DOHH2 (cell line): ENCODE data around the gene MYO18B.

ENCODE experiments used
- H3F3A ChIP-seq: fragments of 200-600 bp; sonication (generic), shearing (Covaris generic); 2 replicates; pipeline ENCODE4 v1.6.0; 2016; ENCODE audit warnings: antibody characterized with exemption, mild to moderate bottlenecking; ENCODE audit not compliant: control insufficient read depth, insufficient read depth
- H3K27ac ChIP-seq: fragments of 200-600 bp; sonication (generic); 2 replicates; pipeline ENCODE4 v1.5.1; 2014; ENCODE audit warnings: low read depth, mild to moderate bottlenecking, low read length, moderate library complexity
- H3K27me3 ChIP-seq: fragments of 200-600 bp; sonication (generic); 2 replicates; pipeline ENCODE4 v1.6.1; 2014; ENCODE audit warnings: mild to moderate bottlenecking, low read length, mixed read lengths; ENCODE audit not compliant: control insufficient read depth
- H3K36me3 ChIP-seq: fragments of 200-600 bp; sonication (generic); 2 replicates; pipeline ENCODE4 v1.6.1; 2014; ENCODE audit warnings: mild to moderate bottlenecking, low read length, moderate library complexity, mixed read lengths; ENCODE audit not compliant: control insufficient read depth
- H3K4me1 ChIP-seq: fragments of 200-600 bp; sonication (generic); 2 replicates; pipeline ENCODE4 v1.6.1; 2014; ENCODE audit warnings: mild to moderate bottlenecking, low read length, mixed read lengths; ENCODE audit not compliant: control insufficient read depth
- H3K4me2 ChIP-seq: fragments of 200-600 bp; sonication (generic); 2 replicates; pipeline ENCODE4 v1.6.0; 2014; ENCODE audit warnings: mild to moderate bottlenecking, low read length, moderate library complexity
- H3K4me3 ChIP-seq: fragments of 200-600 bp; sonication (generic); 2 replicates; pipeline ENCODE4 v1.5.1; 2014; ENCODE audit warnings: mild to moderate bottlenecking, low read length, mixed read lengths
- H3K79me2 ChIP-seq: fragments of 200-600 bp; sonication (generic); 2 replicates; pipeline ENCODE4 v1.6.1; 2014; ENCODE audit warnings: mild to moderate bottlenecking, low read length, mixed read lengths; ENCODE audit not compliant: control insufficient read depth
- H3K9me2 ChIP-seq: fragments of 200-600 bp; sonication (generic); replicated peaks from 2 replicates; pipeline ENCODE4 v1.6.1; 2014; ENCODE audit warnings: mild to moderate bottlenecking, low read length, mixed read lengths; ENCODE audit not compliant: control insufficient read depth
- H3K9me3 ChIP-seq: fragments of 200-600 bp; sonication (generic); 2 replicates; pipeline ENCODE4 v1.6.1; 2014; ENCODE audit warnings: antibody characterized with exemption, low read length, mixed read lengths; ENCODE audit not compliant: control insufficient read depth, insufficient read depth
- H4K20me1 ChIP-seq: fragments of 200-600 bp; sonication (generic); 2 replicates; pipeline ENCODE4 v1.6.0; 2014; ENCODE audit warnings: low read depth, mild to moderate bottlenecking, antibody characterized with exemption, low read length, moderate library complexity; ENCODE audit not compliant: control insufficient read depth, insufficient read depth
- CTCF ChIP-seq: fragments of 200-600 bp; sonication (generic); IDR thresholded peaks from one replicate; pipeline ENCODE4 v1.5.1; 2014; ENCODE audit warnings: antibody characterized with exemption, mild to moderate bottlenecking, low read depth, low read length; ENCODE audit not compliant: poor library complexity, severe bottlenecking
- EZH2phosphoT487 ChIP-seq: fragments of 200-600 bp; sonication (generic); IDR thresholded peaks from 2 replicates; pipeline ENCODE4 v1.6.1; 2017; ENCODE audit warnings: borderline replicate concordance, mild to moderate bottlenecking, antibody characterized with exemption, low read length, moderate library complexity, mixed read lengths

MYO18B gene

DNA sequence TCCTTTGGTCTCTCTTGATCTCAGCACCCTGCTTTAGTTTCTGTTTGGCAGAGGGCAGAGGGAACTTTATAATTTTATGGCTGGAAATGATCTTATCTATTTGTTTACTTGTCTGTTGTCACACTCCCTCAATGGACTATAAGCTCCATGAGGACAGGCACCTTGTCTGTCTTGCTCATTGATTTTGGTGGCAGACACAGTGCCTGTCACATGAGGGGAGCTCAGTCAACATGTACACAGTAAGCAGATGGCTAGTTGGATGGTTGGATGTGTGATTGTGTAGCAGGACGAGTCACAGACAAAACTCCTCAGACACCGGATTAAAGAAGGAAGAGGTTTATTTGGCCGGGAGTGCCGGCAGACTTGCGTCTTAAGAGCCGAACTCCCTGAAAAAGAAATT lies 80.4 kb downstream of the MYO18B start:
- TF ChIP-seq CTCF (no peak), EZH2phosphoT487 (no peak)
- Histone ChIP-seq H3F3A (no peaks in the 10 kb centered on the region), H3K4me2 (no peak overlapping the region), H3K36me3 (no peaks in the 10 kb centered on the region), H3K4me1 (no peaks in the 10 kb centered on the region), H3K9me3 (no peaks in the 10 kb centered on the region), H3K79me2 (no peaks in the 10 kb centered on the region), H3K9me2 (no peaks in the 10 kb centered on the region), H3K27ac (no peak overlapping the region), H4K20me1 (no peaks in the 10 kb centered on the region), H3K4me3 (no peak overlapping the region), H3K27me3 (peaks cover 6% of the 10 kb centered on the region)

DNA sequence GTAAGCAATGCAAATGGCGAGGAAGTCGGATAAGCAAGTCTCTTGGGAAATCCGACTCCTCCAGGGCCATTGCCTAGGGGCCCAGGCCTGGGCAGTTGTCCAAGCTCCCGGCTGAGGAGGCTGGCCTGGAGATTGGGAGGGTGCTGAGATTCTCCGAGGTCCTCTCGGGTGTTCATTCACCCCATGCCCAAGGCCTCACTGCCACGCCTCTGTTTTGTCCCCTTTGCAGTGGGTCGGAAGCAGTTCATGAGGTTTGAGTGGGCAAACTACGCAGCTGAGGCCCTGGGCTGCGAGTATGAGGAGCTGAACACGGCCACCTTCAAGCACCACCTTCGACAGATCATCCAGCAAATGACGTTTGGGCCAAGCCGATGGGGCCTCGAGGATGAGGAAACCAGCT lies 81.3 kb downstream of the MYO18B start:
- no peaks in the 10 kb centered on the region; the same call in none of the 2 replicates for H3K27me3 ChIP-seq

GRCh38 chr22:25824828-25825423 lies 82.9 kb downstream of the MYO18B start:
- no peaks in the 10 kb centered on the region for H3F3A ChIP-seq
- H3K27ac ChIP-seq = no peak overlapping the region
- H3K9me2 ChIP-seq = no peaks in the 10 kb centered on the region
- H3K79me2 ChIP-seq = no peaks in the 10 kb centered on the region
- no peaks in the 10 kb centered on the region for H3K36me3 ChIP-seq
- H4K20me1 ChIP-seq = no peaks in the 10 kb centered on the region
- no peaks in the 10 kb centered on the region for H3K27me3 ChIP-seq
- H3K9me3 ChIP-seq = no peaks in the 10 kb centered on the region
- no peaks in the 10 kb centered on the region for H3K4me1 ChIP-seq
- no peak overlapping the region for H3K4me3 ChIP-seq
- H3K4me2 ChIP-seq = no peak overlapping the region
- TF ChIP-seq EZH2phosphoT487 (no peak), CTCF (no peak)

More for the DNA sequence above, 81.3 kb downstream of the MYO18B start:
- Histone ChIP-seq H3K4me1 (no peaks in the 10 kb centered on the region), H3K9me2 (no peaks in the 10 kb centered on the region), H3K9me3 (no peaks in the 10 kb centered on the region), H3K79me2 (no peaks in the 10 kb centered on the region), H3K36me3 (no peaks in the 10 kb centered on the region), H3K4me2 (no peak overlapping the region), H4K20me1 (no peaks in the 10 kb centered on the region), H3F3A (no peaks in the 10 kb centered on the region), H3K4me3 (no peak overlapping the region), H3K27ac (no peak overlapping the region)
- TF ChIP-seq CTCF = no peak
- no peak for TF ChIP-seq EZH2phosphoT487

DNA sequence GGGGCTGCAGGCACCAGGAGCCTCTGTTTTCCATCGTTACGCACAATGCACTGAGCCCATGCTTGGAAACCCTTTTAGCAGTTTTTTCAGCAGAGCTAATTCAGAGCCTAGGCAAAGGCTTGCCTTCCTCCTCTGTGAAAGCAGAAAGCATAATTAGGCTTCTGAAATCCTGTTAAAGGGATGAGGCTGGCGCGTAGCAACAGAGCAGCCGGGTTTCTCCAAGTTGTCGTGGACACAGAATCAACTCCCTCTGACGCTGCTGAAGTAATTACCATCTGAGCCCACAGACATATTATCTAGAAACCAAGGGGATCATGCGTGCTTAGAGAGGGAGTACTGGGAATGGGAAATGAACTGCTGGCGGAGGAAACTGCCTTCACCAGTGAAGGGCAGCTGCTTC lies 85.4 kb downstream of the MYO18B start:
- Histone ChIP-seq H3K4me3 (no peak overlapping the region), H3K4me2 (no peak overlapping the region), H3F3A (no peaks in the 10 kb centered on the region), H3K9me3 (no peaks in the 10 kb centered on the region), H3K27me3 (no peaks in the 10 kb centered on the region), H3K4me1 (no peaks in the 10 kb centered on the region), H3K36me3 (no peaks in the 10 kb centered on the region), H3K27ac (no peak overlapping the region), H3K9me2 (no peaks in the 10 kb centered on the region), H3K79me2 (no peaks in the 10 kb centered on the region), H4K20me1 (no peaks in the 10 kb centered on the region)
- TF ChIP-seq CTCF (no peak), EZH2phosphoT487 (no peak)
